Thyroid gland (tissue), 4 donors: Measurements from ENCODE around the gene SMIM14.
"Not testable (repeated sequence)": the region's sequence is repeated elsewhere in the genome, so short reads cannot be mapped to it uniquely, and the experiment has no call there.

ENCODE experiments used
- CTCF ChIP-seq, 6 experiments: fragments of 200-600 bp in 3 of 6; fragments of 450-650 bp in 3 of 6; sonication (generic) in 3 of 6; IDR thresholded peaks; one replicate each; pipeline ENCODE4 v1.5.1; 2016 to 2019; ENCODE audit warnings: antibody characterized with exemption in 6 of 6, mild to moderate bottlenecking in 2 of 6, inconsistent platforms in 1 of 6, moderate library complexity in 1 of 6
- POLR2A ChIP-seq, 2 donors: fragments of 450-650 bp; IDR thresholded peaks; one replicate each; pipeline ENCODE4 v1.6.1; 2017; ENCODE audit warnings: antibody characterized with exemption in 2 of 2, mild to moderate bottlenecking in 2 of 2, moderate library complexity in 1 of 2

- not testable (repeated sequence) for TF ChIP-seq CTCF, POLR2A (IDR thresholded peaks at IDR 0.05)
Observed at GRCh38 chr4:39502664-39503035, 136.0 kb downstream of the SMIM14 start.
